Endothelial cell of umbilical vein (primary cell): ENCODE measurements around the gene LENG8. TPM values are rescaled to one million over a fixed set of nuclear protein-coding genes. Genes with fewer than 3 reads are reported as not detected.

ENCODE experiments used
- BruUV-seq: library from RNA; stranded (reverse); fragments of 400-500 nt; replicated peaks from 2 replicates; lab custom pipeline; 2021; lab: Mats Ljungman, UMichigan
- CTCF ChIA-PET: fragments of 300-600, 350-600 bp; sonication (Branson Sonifier 250); formaldehyde crosslinking; loops from one replicate; lab custom pipeline; 2021; ENCODE audit warnings: antibody characterized with exemption, inconsistent platforms; lab: Charles Lee
- POLR2A ChIA-PET: fragments of 300-600, 350-600 bp; sonication (Branson Sonifier 250); formaldehyde crosslinking; loops from one replicate; lab custom pipeline; 2021; ENCODE audit warnings: antibody characterized with exemption, inconsistent platforms; lab: Charles Lee
- DNase-seq: peaks from one replicate; pipeline ENCODE4 v3.0.0-alpha.2; 2011; ENCODE audit warnings: low read depth, low spot score
- FAIRE-seq: peaks from 2 replicates; lab custom pipeline; 2011; peaks lifted over from hg19 to GRCh38; lab: Jason Lieb, UNC
- H2AFZ ChIP-seq: 2 replicates; pipeline ENCODE4 v1.6.0; 2012; ENCODE audit warnings: low read depth, low read length, control low read depth, inconsistent platforms
- H3K27ac ChIP-seq: 2 replicates; pipeline ENCODE4 v1.5.1; 2011; ENCODE audit warnings: low read depth, mild to moderate bottlenecking, control low read depth, low read length, moderate library complexity; ENCODE audit not compliant: insufficient read depth
- H3K27me3 ChIP-seq, 2 experiments: 2 replicates each; pipeline versions ENCODE4 v1.6.0 to v1.6.1; 2011; ENCODE audit warnings: low read length in 2 of 2, mixed read lengths in 1 of 2; ENCODE audit not compliant: control insufficient read depth in 2 of 2, insufficient read depth in 2 of 2
- H3K36me3 ChIP-seq, 2 experiments: 2 replicates in 1 of 2; 3 replicates in 1 of 2; pipeline ENCODE4 v1.5.1; 2011; ENCODE audit warnings: low read length in 2 of 2, mild to moderate bottlenecking in 1 of 2, moderate library complexity in 1 of 2; ENCODE audit not compliant: control insufficient read depth in 2 of 2, insufficient read depth in 2 of 2; ENCODE audit errors: extremely low read depth in 1 of 2
- H3K4me1 ChIP-seq: 3 replicates; pipeline ENCODE4 v1.5.1; 2011; ENCODE audit warnings: mild to moderate bottlenecking, low read length; ENCODE audit not compliant: control insufficient read depth, insufficient read depth; ENCODE audit errors: extremely low read depth
- H3K4me2 ChIP-seq: 2 replicates; pipeline ENCODE4 v1.6.1; 2011; ENCODE audit warnings: low read length, control low read depth, mixed read lengths; ENCODE audit not compliant: insufficient read depth
- H3K4me3 ChIP-seq, 3 experiments: fragments of 200-600 bp in 1 of 3; sonication (generic), shearing (Covaris generic) in 1 of 3; replicated peaks in 1 of 3; 2 replicates each; pipeline ENCODE4 v1.5.1; 2011 to 2016; ENCODE audit warnings: control low read depth in 3 of 3, low read length in 3 of 3, mild to moderate bottlenecking in 2 of 3, inconsistent platforms in 1 of 3, low read depth in 1 of 3, moderate library complexity in 1 of 3; ENCODE audit not compliant: insufficient read depth in 1 of 3
- H3K79me2 ChIP-seq: 2 replicates; pipeline ENCODE4 v1.6.0; 2012; ENCODE audit warnings: low read length, inconsistent platforms; ENCODE audit not compliant: control insufficient read depth, insufficient read depth
- H3K9ac ChIP-seq: replicated peaks from 2 replicates; pipeline ENCODE3; 2011; ENCODE audit warnings: low read length, control low read depth; ENCODE audit not compliant: insufficient read depth; ENCODE audit errors: extremely low read depth
- H3K9me1 ChIP-seq: replicated peaks from 3 replicates; pipeline ENCODE4 v1.6.0; 2011; ENCODE audit warnings: mild to moderate bottlenecking, low read length; ENCODE audit not compliant: control insufficient read depth, insufficient read depth; ENCODE audit errors: extremely low read depth
- H3K9me3 ChIP-seq: replicated peaks from 2 replicates; pipeline ENCODE4 v1.5.1; 2012; ENCODE audit warnings: low read length, inconsistent platforms; ENCODE audit not compliant: control insufficient read depth, insufficient read depth
- H4K20me1 ChIP-seq: replicated peaks from 2 replicates; pipeline ENCODE3; 2011; ENCODE audit warnings: mild to moderate bottlenecking, low read length; ENCODE audit not compliant: control insufficient read depth, insufficient read depth; ENCODE audit errors: extremely low read depth
- EZH2 ChIP-seq: IDR thresholded peaks from 2 replicates; pipeline ENCODE4 v1.6.1; 2012; ENCODE audit warnings: borderline replicate concordance, low read depth, mild to moderate bottlenecking, moderate library complexity, low read length, inconsistent platforms; ENCODE audit not compliant: severe bottlenecking
- FOS ChIP-seq: IDR thresholded peaks from 2 replicates; pipeline ENCODE4 v1.6.1; 2011; ENCODE audit warnings: mild to moderate bottlenecking, low read length, moderate library complexity, borderline replicate concordance; ENCODE audit not compliant: insufficient read depth
- GATA2 ChIP-seq: IDR thresholded peaks from 2 replicates; pipeline ENCODE4 v1.7.0; 2011; ENCODE audit warnings: low read depth, mild to moderate bottlenecking, moderate library complexity, mixed read lengths, low read length; ENCODE audit not compliant: insufficient read length, insufficient read depth
- JUN ChIP-seq: IDR thresholded peaks from 2 replicates; pipeline ENCODE4 v1.6.1; 2011; ENCODE audit warnings: borderline replicate concordance, low read depth; ENCODE audit not compliant: insufficient read length, insufficient read depth
- MYC ChIP-seq: IDR thresholded peaks from one replicate; pipeline ENCODE4 v1.6.1; 2011; ENCODE audit warnings: mild to moderate bottlenecking, low read depth, low read length
- POLR2A ChIP-seq: IDR thresholded peaks from 2 replicates; pipeline ENCODE4 v1.6.1; 2012; ENCODE audit warnings: low read depth, mild to moderate bottlenecking, control low read depth, low read length
- POLR2AphosphoS5 ChIP-seq: IDR thresholded peaks from 2 replicates; pipeline ENCODE4 v1.6.1; 2012; ENCODE audit warnings: low read depth, mild to moderate bottlenecking, control low read depth, low read length, moderate library complexity; ENCODE audit not compliant: insufficient read depth
- dilution Hi-C: fragments of 300-500 bp; cut with MboI; formaldehyde crosslinking; loops from one replicate; pipeline ENCODE4 v1.15.0; 2019; ENCODE audit warnings: low sequenced_read_pairs; ENCODE audit not compliant: extremely low pct_ligation_motif_present
- intact Hi-C: fragments of 100-400 bp; cut with micrococcal nuclease; formaldehyde crosslinking; loops from one replicate; pipeline ENCODE4 v1.10.0; 2022
- polyA plus RNA-seq, 4 experiments: library from polyadenylated mRNA; depleted of rRNA in 3 of 4; stranded (reverse) in 3 of 4; unstranded in 1 of 4; fragments of >200 nt; gene quantifications; 2 replicates each; pipeline versions ENCODE4 v1.2.1 to v1.2.3, GENCODE V29; 2011 to 2012; ENCODE audit warnings: missing spikeins in 1 of 4
- total RNA-seq: library from RNA; stranded (reverse); gene quantifications from 2 replicates; pipeline ENCODE4 v1.2.3, GENCODE V29; 2021
- TF ChIP-seq, protein P1 (sequence below), 2 donors: IDR thresholded peaks; 1 replicate in 1 of 2; 2 replicates in 1 of 2; pipeline ENCODE4 v1.5.1; 2011; ENCODE audit warnings: low read length in 2 of 2, mild to moderate bottlenecking in 2 of 2, moderate library complexity in 2 of 2, control low read depth in 1 of 2, inconsistent platforms in 1 of 2, low read depth in 1 of 2; ENCODE audit not compliant: insufficient read depth in 1 of 2; ENCODE audit errors: extremely low read depth in 1 of 2
- TF ChIP-seq, protein P2 (sequence below): IDR thresholded peaks from 2 replicates; pipeline ENCODE4 v1.6.1; 2011; ENCODE audit not compliant: insufficient read depth, insufficient read length

The LENG8 gene
- total and polyA plus RNA-seq, 2 donors (not counting 3 experiments of a cell fraction or from before 2014, with no cell fraction given), result 130 to 218 TPM

DNA sequence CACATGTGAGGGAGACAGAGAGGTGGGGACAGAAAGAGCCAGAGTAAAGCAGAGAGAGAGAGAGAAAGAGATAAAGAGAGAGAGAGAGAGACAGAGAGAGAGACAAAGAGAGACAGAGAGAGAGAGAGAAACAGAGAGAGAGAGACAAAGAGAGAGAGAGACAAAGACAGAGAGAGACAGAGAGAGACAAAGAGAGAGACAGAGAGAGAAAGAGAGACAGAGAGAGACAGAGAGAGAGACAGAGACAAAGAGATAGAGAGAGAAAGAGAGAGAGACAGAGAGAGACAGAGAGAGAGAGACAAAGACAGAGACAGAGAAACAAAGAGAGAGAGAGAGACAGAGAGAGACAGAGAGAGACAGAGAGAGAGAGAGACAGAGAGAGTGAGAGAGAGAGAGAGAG is 38.0 kb upstream of the LENG8 start:
- no peak overlapping the region for H3K4me2 ChIP-seq
- no peaks in the 10 kb centered on the region for H3K79me2 ChIP-seq
- no peak overlapping the region for H2AFZ ChIP-seq
- H4K20me1 ChIP-seq, result no peaks in the 10 kb centered on the region
- no TSS peak for BruUV-seq
- no peak overlapping the region for H3K9ac ChIP-seq
- no peaks in the 10 kb centered on the region for H3K9me3 ChIP-seq
- no peaks in the 10 kb centered on the region for H3K4me1 ChIP-seq
- no peak for DNase-seq
- no peak overlapping the region for H3K4me3 ChIP-seq
- H3K27ac ChIP-seq, result no peak overlapping the region
- H3K27me3 ChIP-seq, result peaks cover 7 to 9% of the 10 kb centered on the region in 2 experiments
- FAIRE-seq, result no peak
- H3K9me1 ChIP-seq, result no peaks in the 10 kb centered on the region
- dilution Hi-C loops (no loop called here), intact Hi-C loops (no loop called here)
- H3K36me3 ChIP-seq, result no peaks in the 10 kb centered on the region
- ChIA-PET CTCF (no interaction called here), POLR2A (no interaction called here)
- TF ChIP-seq, protein P1, sequence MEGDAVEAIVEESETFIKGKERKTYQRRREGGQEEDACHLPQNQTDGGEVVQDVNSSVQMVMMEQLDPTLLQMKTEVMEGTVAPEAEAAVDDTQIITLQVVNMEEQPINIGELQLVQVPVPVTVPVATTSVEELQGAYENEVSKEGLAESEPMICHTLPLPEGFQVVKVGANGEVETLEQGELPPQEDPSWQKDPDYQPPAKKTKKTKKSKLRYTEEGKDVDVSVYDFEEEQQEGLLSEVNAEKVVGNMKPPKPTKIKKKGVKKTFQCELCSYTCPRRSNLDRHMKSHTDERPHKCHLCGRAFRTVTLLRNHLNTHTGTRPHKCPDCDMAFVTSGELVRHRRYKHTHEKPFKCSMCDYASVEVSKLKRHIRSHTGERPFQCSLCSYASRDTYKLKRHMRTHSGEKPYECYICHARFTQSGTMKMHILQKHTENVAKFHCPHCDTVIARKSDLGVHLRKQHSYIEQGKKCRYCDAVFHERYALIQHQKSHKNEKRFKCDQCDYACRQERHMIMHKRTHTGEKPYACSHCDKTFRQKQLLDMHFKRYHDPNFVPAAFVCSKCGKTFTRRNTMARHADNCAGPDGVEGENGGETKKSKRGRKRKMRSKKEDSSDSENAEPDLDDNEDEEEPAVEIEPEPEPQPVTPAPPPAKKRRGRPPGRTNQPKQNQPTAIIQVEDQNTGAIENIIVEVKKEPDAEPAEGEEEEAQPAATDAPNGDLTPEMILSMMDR (IDR thresholded peaks at IDR 0.05; ENCODE audit: extremely low read depth in 1 of 2, insufficient read depth in 1 of 2, low read depth in 1 of 2, low read length in 2 of 2), result no peak

DNA sequence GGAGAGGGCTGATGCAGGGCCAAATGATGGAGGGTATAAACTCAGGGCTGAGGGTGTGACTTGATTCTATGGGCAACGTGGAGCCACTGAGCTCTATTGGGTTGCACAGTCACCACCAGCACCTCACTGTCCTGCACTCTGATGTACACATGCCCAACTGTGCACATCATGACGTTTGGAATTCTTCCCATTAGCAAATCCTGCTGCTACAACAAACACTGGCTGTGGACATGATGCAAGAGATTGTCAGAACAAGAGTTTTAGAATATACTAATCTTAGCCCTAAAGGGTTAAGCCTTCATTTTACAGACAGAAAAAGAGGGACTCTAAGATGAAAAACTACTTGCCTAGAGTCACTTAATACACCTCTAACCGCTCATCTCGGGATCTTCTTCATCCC is 36.1 kb upstream of the LENG8 start:
- Histone ChIP-seq H3K4me3 (no peak overlapping the region), H3K36me3 (no peaks in the 10 kb centered on the region), H3K9me3 (no peaks in the 10 kb centered on the region), H3K9ac (no peak overlapping the region), H3K4me1 (no peaks in the 10 kb centered on the region), H3K9me1 (no peaks in the 10 kb centered on the region), H3K4me2 (no peak overlapping the region), H3K79me2 (no peaks in the 10 kb centered on the region), H2AFZ (no peak overlapping the region), H3K27me3 (peaks cover 20 to 25% of the 10 kb centered on the region in 2 experiments), H4K20me1 (no peaks in the 10 kb centered on the region), H3K27ac (no peak overlapping the region)
- FAIRE-seq (no peak), DNase-seq (no peak)
- CTCF ChIA-PET, result no interaction called here
- POLR2A ChIA-PET, result no interaction called here
- dilution Hi-C loops (no loop called here), intact Hi-C loops (no loop called here)
- no TSS peak for BruUV-seq
- TF ChIP-seq EZH2 (no peak), MYC (no peak), POLR2A (no peak), GATA2 (no peak), JUN (no peak), POLR2AphosphoS5 (no peak), FOS (no peak)
- TF ChIP-seq, protein P1 (IDR thresholded peaks at IDR 0.05; ENCODE audit: extremely low read depth in 1 of 2, insufficient read depth in 1 of 2, low read depth in 1 of 2, low read length in 2 of 2), result no peak
- TF ChIP-seq, protein P2, sequence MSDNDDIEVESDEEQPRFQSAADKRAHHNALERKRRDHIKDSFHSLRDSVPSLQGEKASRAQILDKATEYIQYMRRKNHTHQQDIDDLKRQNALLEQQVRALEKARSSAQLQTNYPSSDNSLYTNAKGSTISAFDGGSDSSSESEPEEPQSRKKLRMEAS, result no peak
